Spleen (tissue), 7 donors: Measurements from ENCODE around the gene TYW5.

Experiments
- POLR2A ChIP-seq, 3 donors: fragments of 450-650 bp; IDR thresholded peaks; one replicate each; pipeline ENCODE4 v1.5.1; 2017; ENCODE audit warnings: antibody characterized with exemption in 3 of 3, mild to moderate bottlenecking in 1 of 3
- POLR2AphosphoS5 ChIP-seq, 3 donors: sonication (generic); formaldehyde crosslinking; IDR thresholded peaks; one replicate each; pipeline ENCODE4 v1.5.1; 2017; ENCODE audit warnings: antibody characterized with exemption in 3 of 3
- TF ChIP-seq, protein P1 (sequence below), 11 experiments: fragments of 200-600 bp in 7 of 11; fragments of 450-650 bp in 4 of 11; sonication (generic) in 4 of 11; IDR thresholded peaks in 8 of 11; conservative IDR thresholded peaks in 3 of 11; 1 replicate in 7 of 11; 2 replicates in 4 of 11; pipeline versions ENCODE4 v1.4.0 to v1.8.0; 2016 to 2021; ENCODE audit warnings: antibody characterized with exemption in 11 of 11, inconsistent platforms in 4 of 11, mild to moderate bottlenecking in 1 of 11
- donor health status: DM: no; HTN: no; CAD: no; lungs with moderate emphysema.
- donor health status: DM: no; HTN: no; CAD: no.
- donor health status: DM: no; HTN: no; CAD: no.

DNA sequence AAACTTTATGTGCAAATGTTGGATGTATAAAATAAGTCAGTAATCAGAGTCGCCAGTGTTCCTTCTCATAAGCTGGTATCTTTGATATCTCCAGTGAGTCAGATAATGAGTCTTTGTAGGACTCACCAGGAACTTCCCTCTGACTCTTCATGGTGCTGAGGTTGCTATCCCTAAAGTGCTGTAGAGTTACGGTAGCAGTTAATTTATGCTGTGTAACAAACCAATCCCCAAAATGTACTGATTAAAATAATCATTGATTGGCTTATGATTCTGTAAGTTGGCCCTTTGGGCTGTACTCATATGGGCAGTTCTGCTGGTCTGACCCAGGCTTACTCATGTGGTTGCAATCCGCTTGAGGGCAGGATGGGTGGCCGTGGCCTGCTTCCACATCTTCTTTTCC, 43.9 kb upstream of the TYW5 start:
- TF ChIP-seq, protein P1, sequence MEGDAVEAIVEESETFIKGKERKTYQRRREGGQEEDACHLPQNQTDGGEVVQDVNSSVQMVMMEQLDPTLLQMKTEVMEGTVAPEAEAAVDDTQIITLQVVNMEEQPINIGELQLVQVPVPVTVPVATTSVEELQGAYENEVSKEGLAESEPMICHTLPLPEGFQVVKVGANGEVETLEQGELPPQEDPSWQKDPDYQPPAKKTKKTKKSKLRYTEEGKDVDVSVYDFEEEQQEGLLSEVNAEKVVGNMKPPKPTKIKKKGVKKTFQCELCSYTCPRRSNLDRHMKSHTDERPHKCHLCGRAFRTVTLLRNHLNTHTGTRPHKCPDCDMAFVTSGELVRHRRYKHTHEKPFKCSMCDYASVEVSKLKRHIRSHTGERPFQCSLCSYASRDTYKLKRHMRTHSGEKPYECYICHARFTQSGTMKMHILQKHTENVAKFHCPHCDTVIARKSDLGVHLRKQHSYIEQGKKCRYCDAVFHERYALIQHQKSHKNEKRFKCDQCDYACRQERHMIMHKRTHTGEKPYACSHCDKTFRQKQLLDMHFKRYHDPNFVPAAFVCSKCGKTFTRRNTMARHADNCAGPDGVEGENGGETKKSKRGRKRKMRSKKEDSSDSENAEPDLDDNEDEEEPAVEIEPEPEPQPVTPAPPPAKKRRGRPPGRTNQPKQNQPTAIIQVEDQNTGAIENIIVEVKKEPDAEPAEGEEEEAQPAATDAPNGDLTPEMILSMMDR (IDR thresholded peaks at IDR 0.05 in 8 of 11, conservative IDR thresholded peaks at IDR 0.05 in 3 of 11), result no peak
- TF ChIP-seq POLR2A (IDR thresholded peaks at IDR 0.05), result no peak
- no peak for TF ChIP-seq POLR2AphosphoS5 (IDR thresholded peaks at IDR 0.05)
